CD4-positive, alpha-beta T cell treated with Interferon gamma for 1 hour (primary cell): Measurements from ENCODE around the gene DIP2C.
"Not testable (repeated sequence)": the region's sequence is repeated elsewhere in the genome, so short reads cannot be mapped to it uniquely, and the experiment has no call there.

ENCODE experiments used
- DNase-seq: peaks from one replicate; pipeline ENCODE4 v3.0.0-alpha.2; 2020

Gene DIP2C

GRCh38 chr10:525565-526315 is 163.7 kb downstream of the DIP2C start:
- no peak for DNase-seq

GRCh38 chr10:523925-524324 is 165.5 kb downstream of the DIP2C start:
- DNase-seq: no peak

- DNase-seq: no peak
These were observed 167.1 kb downstream of the DIP2C start for GRCh38 chr10:522350-522749.

- no peak for DNase-seq
These were observed 167.9 kb downstream of the DIP2C start for GRCh38 chr10:521261-522250.

GRCh38 chr10:520402-520787 is 169.1 kb downstream of the DIP2C start:
- DNase-seq: no peak

GRCh38 chr10:519716-520401 is 169.6 kb downstream of the DIP2C start:
- no peak for DNase-seq

- DNase-seq: no peak
These were observed 170.3 kb downstream of the DIP2C start for GRCh38 chr10:519055-519715.

- DNase-seq: no peak
These were observed 171.5 kb downstream of the DIP2C start for GRCh38 chr10:517872-518475.

GRCh38 chr10:517241-517830 is 172.1 kb downstream of the DIP2C start:
- DNase-seq: no peak

GRCh38 chr10:516764-517163 is 172.7 kb downstream of the DIP2C start:
- DNase-seq: no peak

GRCh38 chr10:515674-516073 is 173.8 kb downstream of the DIP2C start:
- no peak for DNase-seq

- no peak for DNase-seq
These were observed 175.3 kb downstream of the DIP2C start for GRCh38 chr10:514137-514671.

- DNase-seq: no peak
These were observed 176.1 kb downstream of the DIP2C start for GRCh38 chr10:513393-513792.

GRCh38 chr10:512661-513060 is 176.8 kb downstream of the DIP2C start:
- not testable (repeated sequence) for DNase-seq

- no peak for DNase-seq
These were observed 177.6 kb downstream of the DIP2C start for GRCh38 chr10:511849-512191.

- DNase-seq: peak; percentile 63
These were observed 178.2 kb downstream of the DIP2C start for GRCh38 chr10:511101-511848.

- DNase-seq: no peak
These were observed 179.0 kb downstream of the DIP2C start for GRCh38 chr10:510415-510881.

GRCh38 chr10:509361-510102 is 179.9 kb downstream of the DIP2C start:
- no peak for DNase-seq

- DNase-seq: no peak
These were observed 180.7 kb downstream of the DIP2C start for GRCh38 chr10:508726-509125.

- DNase-seq: no peak
These were observed 181.5 kb downstream of the DIP2C start for GRCh38 chr10:507908-508444.
